ENCODE results near the gene INTS11.

Gene INTS11

GRCh38 chr1:1292851-1293250 is 31.6 kb downstream of the INTS11 start:
- no peaks in the 10 kb centered on the region for H3K9me3 Mint-ChIP-seq
- peaks cover 1% of the 10 kb centered on the region for H3K36me3 Mint-ChIP-seq
- ATAC-seq (ENCODE audit: low read depth) (no peak), DNase-seq (ENCODE audit: low spot score in 2 of 2) (no peak)
- H3K27ac Mint-ChIP-seq, result no peak overlapping the region
- peaks cover 11% of the 10 kb centered on the region for H3K4me1 Mint-ChIP-seq
- no peak overlapping the region for H3K4me3 Mint-ChIP-seq
- H3K27me3 Mint-ChIP-seq, result peaks cover 2% of the 10 kb centered on the region

GRCh38 chr1:1292442-1292779 is 32.0 kb downstream of the INTS11 start:
- H3K4me3 Mint-ChIP-seq, result no peak overlapping the region
- H3K27me3 Mint-ChIP-seq, result peaks cover 2% of the 10 kb centered on the region
- peaks cover 1% of the 10 kb centered on the region for H3K36me3 Mint-ChIP-seq
- H3K4me1 Mint-ChIP-seq, result peaks cover 11% of the 10 kb centered on the region
- no peaks in the 10 kb centered on the region for H3K9me3 Mint-ChIP-seq
- DNase-seq (ENCODE audit: low spot score in 2 of 2) (no peak), ATAC-seq (ENCODE audit: low read depth) (no peak)
- H3K27ac Mint-ChIP-seq, result no peak overlapping the region

- Mint-ChIP-seq H3K9me3 (no peaks in the 10 kb centered on the region), H3K36me3 (peaks cover 1% of the 10 kb centered on the region), H3K4me1 (peaks cover 11% of the 10 kb centered on the region), H3K27me3 (peaks cover 2% of the 10 kb centered on the region), H3K27ac (peak overlapping the region; percentile 41), H3K4me3 (no peak overlapping the region)
- peak; percentile 95 for ATAC-seq (ENCODE audit: low read depth)
- peak; percentile 70 to 73 for DNase-seq (ENCODE audit: low spot score in 2 of 2)
These were observed 32.7 kb downstream of the INTS11 start for GRCh38 chr1:1291548-1292441.

GRCh38 chr1:1291023-1291528 is 33.4 kb downstream of the INTS11 start:
- Mint-ChIP-seq H3K36me3 (peaks cover 1% of the 10 kb centered on the region), H3K4me3 (no peak overlapping the region), H3K9me3 (no peaks in the 10 kb centered on the region), H3K4me1 (peaks cover 11% of the 10 kb centered on the region), H3K27ac (no peak overlapping the region), H3K27me3 (peaks cover 2% of the 10 kb centered on the region)
- DNase-seq (ENCODE audit: low spot score in 2 of 2) (no peak), ATAC-seq (ENCODE audit: low read depth) (no peak)

- Mint-ChIP-seq H3K27ac (peak overlapping the region; percentile 86), H3K36me3 (peaks cover 1% of the 10 kb centered on the region)
These were observed 34.2 kb downstream of the INTS11 start for GRCh38 chr1:1290238-1290731.

GRCh38 chr1:1287288-1288110 is 37.0 kb downstream of the INTS11 start:
- Mint-ChIP-seq H3K9me3 (no peaks in the 10 kb centered on the region), H3K27ac (no peak overlapping the region), H3K27me3 (peaks cover 5% of the 10 kb centered on the region), H3K36me3 (no peaks in the 10 kb centered on the region), H3K4me3 (no peak overlapping the region), H3K4me1 (peaks cover 17% of the 10 kb centered on the region)
- no peak for DNase-seq (ENCODE audit: low spot score in 2 of 2)
- no peak for ATAC-seq (ENCODE audit: low read depth)

More at GRCh38 chr1:1290238-1290731, 34.2 kb downstream of the INTS11 start:
- no peaks in the 10 kb centered on the region for H3K9me3 Mint-ChIP-seq
- peaks cover 11% of the 10 kb centered on the region for H3K4me1 Mint-ChIP-seq
- no peak overlapping the region for H3K4me3 Mint-ChIP-seq
- DNase-seq (ENCODE audit: low spot score in 2 of 2) (peak; percentile 57 to 69), ATAC-seq (ENCODE audit: low read depth) (peak; percentile 30)
- H3K27me3 Mint-ChIP-seq, result peaks cover 2% of the 10 kb centered on the region

GRCh38 chr1:1286313-1287261 is 37.9 kb downstream of the INTS11 start:
- H3K27me3 Mint-ChIP-seq, result peaks cover 7% of the 10 kb centered on the region
- H3K4me3 Mint-ChIP-seq, result no peak overlapping the region
- H3K36me3 Mint-ChIP-seq, result no peaks in the 10 kb centered on the region
- no peak for ATAC-seq (ENCODE audit: low read depth)
- no peak for DNase-seq (ENCODE audit: low spot score in 2 of 2)
- peaks cover 11% of the 10 kb centered on the region for H3K4me1 Mint-ChIP-seq
- H3K9me3 Mint-ChIP-seq, result no peaks in the 10 kb centered on the region
- no peak overlapping the region for H3K27ac Mint-ChIP-seq

- no peak for DNase-seq (ENCODE audit: low spot score in 2 of 2)
- Mint-ChIP-seq H3K9me3 (no peaks in the 10 kb centered on the region), H3K27me3 (peaks cover 7% of the 10 kb centered on the region), H3K27ac (no peak overlapping the region), H3K36me3 (no peaks in the 10 kb centered on the region), H3K4me1 (peaks cover 11% of the 10 kb centered on the region), H3K4me3 (no peak overlapping the region)
- ATAC-seq (ENCODE audit: low read depth), result no peak
These were observed 38.7 kb downstream of the INTS11 start for GRCh38 chr1:1285611-1286311.

- no peaks in the 10 kb centered on the region for H3K9me3 Mint-ChIP-seq
- H3K4me3 Mint-ChIP-seq, result no peak overlapping the region
- H3K4me1 Mint-ChIP-seq, result peaks cover 8% of the 10 kb centered on the region
- H3K36me3 Mint-ChIP-seq, result no peaks in the 10 kb centered on the region
- no peak overlapping the region for H3K27ac Mint-ChIP-seq
- H3K27me3 Mint-ChIP-seq, result peaks cover 7% of the 10 kb centered on the region
- no peak for ATAC-seq (ENCODE audit: low read depth)
- DNase-seq (ENCODE audit: low spot score in 2 of 2), result no peak
These were observed 39.3 kb downstream of the INTS11 start for GRCh38 chr1:1285102-1285571.

- Mint-ChIP-seq H3K36me3 (no peaks in the 10 kb centered on the region), H3K27ac (no peak overlapping the region), H3K9me3 (no peaks in the 10 kb centered on the region), H3K4me1 (peaks cover 6% of the 10 kb centered on the region), H3K27me3 (peaks cover 5% of the 10 kb centered on the region), H3K4me3 (no peak overlapping the region)
- no peak for ATAC-seq (ENCODE audit: low read depth)
- no peak for DNase-seq (ENCODE audit: low spot score in 2 of 2)
These were observed 40.0 kb downstream of the INTS11 start for GRCh38 chr1:1284221-1285101.

GRCh38 chr1:1283821-1284220 is 40.6 kb downstream of the INTS11 start:
- Mint-ChIP-seq H3K27ac (no peak overlapping the region), H3K4me3 (no peak overlapping the region), H3K9me3 (no peaks in the 10 kb centered on the region), H3K4me1 (peaks cover 6% of the 10 kb centered on the region), H3K36me3 (no peaks in the 10 kb centered on the region), H3K27me3 (peaks cover 5% of the 10 kb centered on the region)
- DNase-seq (ENCODE audit: low spot score in 2 of 2), result no peak
- ATAC-seq (ENCODE audit: low read depth), result peak; percentile 34

- no peak for ATAC-seq (ENCODE audit: low read depth)
- no peak overlapping the region for H3K27ac Mint-ChIP-seq
- no peaks in the 10 kb centered on the region for H3K36me3 Mint-ChIP-seq
- H3K9me3 Mint-ChIP-seq, result no peaks in the 10 kb centered on the region
- peaks cover 5% of the 10 kb centered on the region for H3K27me3 Mint-ChIP-seq
- no peak overlapping the region for H3K4me3 Mint-ChIP-seq
- H3K4me1 Mint-ChIP-seq, result peaks cover 6% of the 10 kb centered on the region
- DNase-seq (ENCODE audit: low spot score in 2 of 2), result no peak
These were observed 41.5 kb downstream of the INTS11 start for GRCh38 chr1:1282998-1283397.
